Fibroblast of mammary gland (primary cell): Measurements from ENCODE around the gene PREX1.
"Not testable (repeated sequence)": the region's sequence is repeated elsewhere in the genome, so short reads cannot be mapped to it uniquely, and the experiment has no call there.

Source experiments
- DNase-seq: peaks from one replicate; pipeline ENCODE4 v3.0.0-alpha.2; 2010; ENCODE audit warnings: low read depth
- H3K4me3 ChIP-seq: 2 replicates; pipeline ENCODE4 v1.5.1; 2011; ENCODE audit warnings: low read depth, mild to moderate bottlenecking, low read length, moderate library complexity; ENCODE audit not compliant: control insufficient read depth
- TF ChIP-seq, protein P1 (sequence below): conservative IDR thresholded peaks from 2 replicates; pipeline ENCODE4 v1.5.1; 2011; ENCODE audit warnings: low read depth, low read length, inconsistent platforms; ENCODE audit not compliant: control insufficient read depth, insufficient read depth

The PREX1 gene

DNA sequence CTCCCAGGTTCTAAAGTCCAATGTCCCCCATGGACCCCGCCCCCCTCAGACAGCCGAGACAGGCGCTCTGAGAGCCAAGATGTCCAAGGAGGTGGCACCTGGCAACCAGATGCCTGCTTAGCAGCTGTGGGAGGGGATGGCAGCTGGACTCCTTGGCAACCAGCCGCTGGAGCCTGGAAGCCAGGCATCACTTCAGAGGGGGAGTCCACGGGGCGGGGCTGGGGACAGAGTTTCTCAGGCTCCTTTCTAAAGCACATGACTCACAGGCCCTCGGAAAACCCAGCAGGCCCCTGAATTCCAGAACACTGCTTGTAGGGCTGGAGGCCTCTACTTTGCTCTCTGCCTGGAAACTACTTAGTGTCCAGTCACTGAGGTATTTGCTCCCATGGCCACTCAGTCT lies 51.5 kb downstream of the PREX1 start:
- DNase-seq, result peak; percentile 51
- H3K4me3 ChIP-seq, result no peak overlapping the region
- TF ChIP-seq, protein P1, sequence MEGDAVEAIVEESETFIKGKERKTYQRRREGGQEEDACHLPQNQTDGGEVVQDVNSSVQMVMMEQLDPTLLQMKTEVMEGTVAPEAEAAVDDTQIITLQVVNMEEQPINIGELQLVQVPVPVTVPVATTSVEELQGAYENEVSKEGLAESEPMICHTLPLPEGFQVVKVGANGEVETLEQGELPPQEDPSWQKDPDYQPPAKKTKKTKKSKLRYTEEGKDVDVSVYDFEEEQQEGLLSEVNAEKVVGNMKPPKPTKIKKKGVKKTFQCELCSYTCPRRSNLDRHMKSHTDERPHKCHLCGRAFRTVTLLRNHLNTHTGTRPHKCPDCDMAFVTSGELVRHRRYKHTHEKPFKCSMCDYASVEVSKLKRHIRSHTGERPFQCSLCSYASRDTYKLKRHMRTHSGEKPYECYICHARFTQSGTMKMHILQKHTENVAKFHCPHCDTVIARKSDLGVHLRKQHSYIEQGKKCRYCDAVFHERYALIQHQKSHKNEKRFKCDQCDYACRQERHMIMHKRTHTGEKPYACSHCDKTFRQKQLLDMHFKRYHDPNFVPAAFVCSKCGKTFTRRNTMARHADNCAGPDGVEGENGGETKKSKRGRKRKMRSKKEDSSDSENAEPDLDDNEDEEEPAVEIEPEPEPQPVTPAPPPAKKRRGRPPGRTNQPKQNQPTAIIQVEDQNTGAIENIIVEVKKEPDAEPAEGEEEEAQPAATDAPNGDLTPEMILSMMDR, result no peak

DNA sequence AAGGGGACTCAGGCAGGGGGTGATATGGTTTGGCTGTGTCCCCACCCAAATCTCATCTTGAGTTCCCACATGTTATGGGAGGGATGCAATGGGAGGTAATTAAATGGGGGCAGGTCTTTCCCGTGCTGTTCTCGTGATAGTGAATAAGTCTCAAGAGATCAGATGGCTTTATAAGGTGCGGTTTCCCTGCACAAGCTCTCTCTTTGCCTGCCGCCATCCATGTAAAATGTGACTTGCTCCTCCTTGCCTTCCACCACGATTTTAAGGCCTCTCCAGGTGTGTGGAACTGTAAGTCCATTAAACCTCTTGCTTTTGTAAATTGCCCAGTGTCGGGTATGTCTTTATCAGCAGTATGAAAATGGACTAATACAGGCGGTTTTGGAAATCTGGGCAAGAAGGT lies 52.3 kb downstream of the PREX1 start:
- H3K4me3 ChIP-seq, DNase-seq: not testable (repeated sequence)

DNA sequence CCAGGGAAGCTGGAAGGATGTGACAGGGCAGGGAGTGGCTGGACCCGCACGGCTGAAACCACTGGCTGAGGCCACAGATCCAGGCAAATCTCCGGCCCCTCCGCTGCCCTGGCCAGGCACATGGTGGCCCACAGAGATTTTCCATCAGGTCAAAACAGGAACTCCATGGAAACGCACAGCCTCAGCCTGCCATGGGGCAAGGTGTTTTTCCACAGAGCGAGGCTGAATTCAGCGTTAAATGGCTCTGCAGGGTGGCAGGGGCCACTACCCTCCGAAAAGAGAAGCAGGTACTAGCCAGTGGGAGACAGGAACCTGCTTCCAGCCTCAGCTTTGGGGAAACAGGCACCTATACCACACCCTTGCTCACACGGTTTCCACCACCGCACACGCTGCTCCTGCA lies 53.1 kb downstream of the PREX1 start:
- TF ChIP-seq, protein P1, result no peak
- DNase-seq, result no peak
- no peak overlapping the region for H3K4me3 ChIP-seq

DNA sequence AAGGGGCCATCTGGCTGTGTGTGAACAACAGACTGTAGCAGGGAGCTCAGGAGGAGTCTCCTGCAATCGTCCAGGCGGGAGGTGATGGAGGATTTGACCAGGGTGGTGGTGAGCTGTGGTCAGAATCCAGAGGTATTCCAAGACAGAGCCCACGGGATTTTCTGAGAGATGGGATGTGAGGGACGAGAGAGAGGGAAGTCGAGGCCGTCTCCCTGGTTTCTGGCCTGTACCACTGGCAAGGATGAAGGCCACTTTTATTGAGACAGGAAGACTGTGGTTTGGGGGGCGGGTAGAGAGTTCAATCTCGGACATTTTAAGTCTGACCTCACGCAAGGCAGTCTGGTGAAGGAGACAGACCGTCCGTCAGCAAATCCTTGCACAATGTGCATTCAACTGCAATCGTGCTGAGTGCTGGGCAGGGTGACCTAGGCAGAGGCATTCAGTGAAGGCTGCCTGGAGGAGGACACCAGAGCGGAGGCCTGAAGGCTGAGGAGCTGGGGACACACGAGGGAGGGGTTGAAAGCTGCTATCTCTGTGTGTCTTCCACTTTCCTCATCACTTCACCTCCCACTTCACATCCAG lies 53.9 kb downstream of the PREX1 start:
- peak; percentile 7 for DNase-seq
- TF ChIP-seq, protein P1, result no peak
- H3K4me3 ChIP-seq, result no peak overlapping the region

DNA sequence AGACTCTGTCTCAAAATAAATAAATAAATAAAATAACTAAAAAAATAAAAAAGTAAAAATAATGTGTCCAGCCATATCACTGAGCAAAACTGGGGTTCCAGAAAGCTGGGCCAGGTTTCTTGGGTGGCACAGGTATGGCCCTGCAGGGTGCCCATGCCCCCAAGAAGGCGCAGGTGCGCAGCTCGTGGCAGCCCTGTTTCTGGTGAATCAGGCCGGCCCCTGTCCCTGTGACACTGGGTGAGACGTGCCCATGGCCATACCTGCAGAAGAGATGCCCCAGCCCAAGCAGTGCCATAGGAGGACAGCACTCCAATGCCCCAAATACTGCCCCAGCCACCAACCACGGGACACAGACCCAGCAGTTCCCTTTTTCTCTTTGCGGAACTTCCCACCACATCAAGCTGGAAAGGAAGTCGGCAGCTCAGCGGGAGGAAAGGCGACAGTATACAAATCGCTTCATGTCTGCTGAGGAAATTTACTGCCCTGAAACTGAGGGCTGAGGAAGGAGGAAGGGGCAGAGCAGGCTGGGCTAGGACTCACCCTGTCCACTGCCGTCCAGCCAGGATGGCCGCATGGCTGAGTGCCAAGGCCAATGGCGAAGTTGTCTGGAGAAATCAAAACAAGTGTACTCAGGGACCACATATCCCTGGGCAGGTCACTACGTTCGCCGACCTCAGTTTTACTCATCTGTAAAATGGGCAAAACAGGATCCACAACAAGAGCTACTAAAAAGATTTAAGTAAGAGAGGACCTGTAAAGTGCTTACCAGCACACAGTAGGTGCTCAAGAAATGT lies 55.4 kb downstream of the PREX1 start:
- H3K4me3 ChIP-seq, result no peak overlapping the region
- TF ChIP-seq, protein P1, result no peak

DNA sequence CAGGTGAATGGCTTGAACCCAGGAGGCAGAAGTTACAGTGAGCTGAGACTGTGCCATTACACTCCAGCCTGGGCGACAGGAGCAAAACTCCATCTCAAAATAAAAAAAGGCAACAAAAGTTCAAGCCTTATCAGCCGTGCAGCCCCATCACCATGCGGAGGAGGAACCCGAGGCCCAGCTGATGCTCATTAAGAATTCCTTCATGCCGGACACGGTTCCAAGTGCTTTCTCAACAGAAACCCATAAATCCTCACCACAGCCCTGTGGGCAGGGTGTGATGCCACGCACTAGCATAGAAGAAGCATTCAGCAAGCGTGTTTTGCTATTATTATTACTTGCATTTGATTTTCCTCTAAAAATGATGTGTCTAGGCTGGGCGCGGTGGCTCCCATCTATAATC lies 56.3 kb downstream of the PREX1 start:
- peak; percentile 41 for DNase-seq
- H3K4me3 ChIP-seq, result no peak overlapping the region
- TF ChIP-seq, protein P1, result no peak

More for the DNA sequence above, 55.4 kb downstream of the PREX1 start:
- no peak for DNase-seq

DNA sequence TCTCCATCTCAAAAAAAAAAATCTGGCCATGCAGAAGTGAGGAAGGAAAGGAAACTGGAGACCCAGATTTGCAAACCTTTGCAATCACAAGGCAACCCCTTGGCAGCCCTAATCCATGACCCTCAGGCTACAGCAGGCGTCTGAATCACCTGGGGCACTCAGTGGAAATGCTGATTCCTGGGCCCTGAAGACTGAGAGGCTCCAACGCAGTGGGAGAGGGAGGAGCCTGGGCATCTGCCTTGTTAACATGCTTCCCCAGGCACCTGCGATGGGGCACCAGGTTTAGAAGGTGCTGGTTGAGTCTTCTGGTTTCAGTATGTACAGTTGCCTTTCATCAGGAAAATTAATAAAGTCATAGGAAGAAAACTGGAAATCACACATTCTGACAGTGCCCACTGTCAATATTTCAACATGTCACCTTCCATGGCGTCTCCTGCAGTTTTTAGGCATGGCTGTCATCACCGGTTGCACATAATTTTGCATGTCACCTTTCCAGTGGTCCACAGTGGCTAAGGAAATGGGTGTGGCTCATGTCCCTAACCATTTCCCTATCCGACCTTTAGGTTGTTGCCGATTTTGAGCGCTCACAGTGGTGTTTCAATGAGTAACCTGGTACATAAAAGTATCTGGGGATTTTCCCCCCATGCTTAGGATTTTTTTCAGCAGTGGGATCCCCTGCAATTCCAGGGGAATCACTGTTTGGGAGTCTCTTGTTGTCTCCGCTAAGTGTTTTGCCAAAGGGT lies 56.9 kb downstream of the PREX1 start:
- TF ChIP-seq, protein P1, result no peak
- no peak overlapping the region for H3K4me3 ChIP-seq
- DNase-seq, result no peak
